RWPE2 (cell line): Measurements from ENCODE around the gene CSMD2.

Experiments
- ATAC-seq: fragments of 200-7000 bp; cut with Tn5 transposase; 3 replicates; pipeline ENCODE4 v1.9.1; 2021; ENCODE audit warnings: low read depth
- DNase-seq: peaks from one replicate; pipeline ENCODE4 v3.0.0-alpha.2; 2020; ENCODE audit warnings: low spot score
- H3K27ac ChIP-seq: fragments of 450-650 bp; 2 replicates; pipeline ENCODE4 v1.5.1; 2017; ENCODE audit warnings: mild to moderate bottlenecking; ENCODE audit not compliant: poor library complexity, severe bottlenecking
- H3K27me3 ChIP-seq: fragments of 250-450 bp; sonication (Bioruptor Pico); 2 replicates; pipeline ENCODE4 v1.5.1; 2021; ENCODE audit warnings: mild to moderate bottlenecking, moderate library complexity; ENCODE audit not compliant: insufficient read depth, poor library complexity, severe bottlenecking
- H3K36me3 ChIP-seq: fragments of 250-450 bp; sonication (Bioruptor Pico); 2 replicates; pipeline ENCODE4 v1.5.1; 2020; ENCODE audit warnings: low read depth, mild to moderate bottlenecking, moderate library complexity
- H3K4me1 ChIP-seq: fragments of 250-450 bp; sonication (Bioruptor Pico); 2 replicates; pipeline ENCODE4 v1.5.1; 2021; ENCODE audit warnings: mild to moderate bottlenecking, moderate library complexity; ENCODE audit not compliant: insufficient read depth, poor library complexity, severe bottlenecking
- H3K4me3 ChIP-seq: fragments of 250-450 bp; sonication (Bioruptor Pico); 2 replicates; pipeline ENCODE4 v1.5.1; 2021; ENCODE audit warnings: mild to moderate bottlenecking, moderate library complexity; ENCODE audit not compliant: severe bottlenecking
- H3K9me3 ChIP-seq: fragments of 250-450 bp; sonication (Bioruptor Pico); 2 replicates; pipeline ENCODE4 v1.5.1; 2021; ENCODE audit warnings: mild to moderate bottlenecking, moderate library complexity; ENCODE audit not compliant: severe bottlenecking
- TF ChIP-seq, protein P1 (sequence below): fragments of 450-650 bp; IDR thresholded peaks from one replicate; pipeline ENCODE4 v1.5.1; 2017; ENCODE audit warnings: mild to moderate bottlenecking, moderate library complexity; ENCODE audit not compliant: poor library complexity, severe bottlenecking

Gene CSMD2

DNA sequence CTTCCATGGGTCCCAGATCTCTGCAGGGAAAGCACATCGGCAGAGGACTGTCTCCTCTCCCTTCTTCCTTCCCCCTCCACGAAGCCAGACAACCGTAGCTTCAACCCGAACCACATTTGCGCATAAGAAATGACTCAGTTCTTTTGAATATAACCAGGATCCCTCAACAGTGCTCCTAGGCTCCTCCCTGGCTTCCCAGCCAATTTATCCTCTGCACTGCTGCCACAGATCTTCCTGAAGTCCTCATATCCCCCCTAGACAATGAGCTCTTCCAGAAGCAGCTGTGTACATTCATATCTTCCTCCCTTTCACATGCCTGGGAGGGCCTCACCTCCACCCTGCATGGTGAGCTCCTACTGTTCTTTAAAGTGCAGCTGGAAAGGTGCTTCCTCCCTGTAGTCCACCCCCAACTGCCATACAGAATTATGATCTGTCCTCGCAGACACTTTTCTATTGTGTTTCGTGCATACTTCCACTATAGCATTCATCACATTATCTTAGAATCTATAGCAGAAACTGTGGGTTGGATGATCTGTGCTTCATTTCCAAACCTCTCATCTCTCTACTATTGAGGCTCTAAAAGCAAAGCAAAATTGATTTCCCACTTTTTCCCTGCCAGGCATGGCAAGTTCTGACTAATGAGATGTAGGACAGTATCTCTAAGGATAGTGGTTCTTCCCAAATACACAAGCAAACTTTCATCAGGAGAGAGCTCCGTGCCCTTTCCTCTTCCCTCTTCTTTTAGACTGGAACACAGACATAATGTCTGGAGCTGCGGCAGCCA lies 480.4 kb downstream of the CSMD2 start:
- H3K36me3 ChIP-seq: no peaks in the 10 kb centered on the region
- H3K4me3 ChIP-seq: no peak overlapping the region
- no peak overlapping the region for H3K27ac ChIP-seq
- ATAC-seq: no peak
- peaks cover 25% of the 10 kb centered on the region for H3K27me3 ChIP-seq
- TF ChIP-seq, protein P1, sequence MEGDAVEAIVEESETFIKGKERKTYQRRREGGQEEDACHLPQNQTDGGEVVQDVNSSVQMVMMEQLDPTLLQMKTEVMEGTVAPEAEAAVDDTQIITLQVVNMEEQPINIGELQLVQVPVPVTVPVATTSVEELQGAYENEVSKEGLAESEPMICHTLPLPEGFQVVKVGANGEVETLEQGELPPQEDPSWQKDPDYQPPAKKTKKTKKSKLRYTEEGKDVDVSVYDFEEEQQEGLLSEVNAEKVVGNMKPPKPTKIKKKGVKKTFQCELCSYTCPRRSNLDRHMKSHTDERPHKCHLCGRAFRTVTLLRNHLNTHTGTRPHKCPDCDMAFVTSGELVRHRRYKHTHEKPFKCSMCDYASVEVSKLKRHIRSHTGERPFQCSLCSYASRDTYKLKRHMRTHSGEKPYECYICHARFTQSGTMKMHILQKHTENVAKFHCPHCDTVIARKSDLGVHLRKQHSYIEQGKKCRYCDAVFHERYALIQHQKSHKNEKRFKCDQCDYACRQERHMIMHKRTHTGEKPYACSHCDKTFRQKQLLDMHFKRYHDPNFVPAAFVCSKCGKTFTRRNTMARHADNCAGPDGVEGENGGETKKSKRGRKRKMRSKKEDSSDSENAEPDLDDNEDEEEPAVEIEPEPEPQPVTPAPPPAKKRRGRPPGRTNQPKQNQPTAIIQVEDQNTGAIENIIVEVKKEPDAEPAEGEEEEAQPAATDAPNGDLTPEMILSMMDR: no peak
- no peaks in the 10 kb centered on the region for H3K4me1 ChIP-seq
- no peaks in the 10 kb centered on the region for H3K9me3 ChIP-seq
- DNase-seq: no peak

DNA sequence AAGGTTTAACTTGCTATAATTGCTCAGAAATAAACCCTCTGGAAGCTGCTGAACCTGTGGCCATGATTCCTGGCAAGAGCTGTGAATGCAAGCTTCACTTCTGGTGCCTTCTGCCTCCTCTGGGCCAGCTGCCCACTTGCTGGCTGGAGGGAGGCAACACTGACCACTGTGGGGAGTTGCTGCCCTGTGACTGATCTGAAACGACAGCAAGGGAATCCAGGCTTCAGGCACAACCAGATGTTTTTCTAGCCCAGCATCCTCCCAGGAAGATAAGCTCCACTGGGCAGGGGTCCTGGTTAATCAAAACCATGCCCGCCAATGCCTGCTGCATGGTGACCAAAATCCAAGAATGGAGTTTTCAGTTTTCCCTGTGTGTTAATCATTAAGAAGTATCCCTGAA lies 481.1 kb downstream of the CSMD2 start:
- no peak for ATAC-seq
- TF ChIP-seq, protein P1: no peak
- no peak overlapping the region for H3K27ac ChIP-seq

DNA sequence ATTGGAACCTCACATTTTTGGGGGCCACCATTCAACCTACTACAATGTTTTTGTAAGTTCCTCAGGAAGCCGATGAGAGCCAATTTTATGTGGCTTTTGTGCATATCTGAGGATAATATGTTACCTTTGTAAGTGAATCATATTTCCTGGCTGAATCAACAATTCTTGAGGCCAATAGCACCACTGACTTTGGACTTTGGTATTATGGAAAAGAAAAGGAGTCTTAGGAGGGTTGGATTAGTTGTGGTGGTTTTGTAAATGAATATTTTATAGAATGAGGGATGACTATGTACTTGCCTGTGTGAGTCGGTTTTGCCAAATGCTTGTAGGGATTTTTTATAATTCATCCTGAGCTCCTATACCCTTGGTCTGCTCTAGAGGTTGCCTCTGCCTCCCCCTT lies 482.7 kb downstream of the CSMD2 start:
- H3K9me3 ChIP-seq: no peaks in the 10 kb centered on the region
- H3K36me3 ChIP-seq: no peaks in the 10 kb centered on the region
- H3K27me3 ChIP-seq: peaks cover 19% of the 10 kb centered on the region
- H3K4me1 ChIP-seq: no peaks in the 10 kb centered on the region
- DNase-seq (no peak), ATAC-seq (no peak)
- H3K4me3 ChIP-seq: no peak overlapping the region
- TF ChIP-seq, protein P1: no peak
- no peak overlapping the region for H3K27ac ChIP-seq

More for the DNA sequence above, 481.1 kb downstream of the CSMD2 start:
- Histone ChIP-seq H3K36me3 (no peaks in the 10 kb centered on the region), H3K27me3 (peaks cover 25% of the 10 kb centered on the region), H3K4me3 (no peak overlapping the region), H3K9me3 (no peaks in the 10 kb centered on the region), H3K4me1 (no peaks in the 10 kb centered on the region)
- no peak for DNase-seq

DNA sequence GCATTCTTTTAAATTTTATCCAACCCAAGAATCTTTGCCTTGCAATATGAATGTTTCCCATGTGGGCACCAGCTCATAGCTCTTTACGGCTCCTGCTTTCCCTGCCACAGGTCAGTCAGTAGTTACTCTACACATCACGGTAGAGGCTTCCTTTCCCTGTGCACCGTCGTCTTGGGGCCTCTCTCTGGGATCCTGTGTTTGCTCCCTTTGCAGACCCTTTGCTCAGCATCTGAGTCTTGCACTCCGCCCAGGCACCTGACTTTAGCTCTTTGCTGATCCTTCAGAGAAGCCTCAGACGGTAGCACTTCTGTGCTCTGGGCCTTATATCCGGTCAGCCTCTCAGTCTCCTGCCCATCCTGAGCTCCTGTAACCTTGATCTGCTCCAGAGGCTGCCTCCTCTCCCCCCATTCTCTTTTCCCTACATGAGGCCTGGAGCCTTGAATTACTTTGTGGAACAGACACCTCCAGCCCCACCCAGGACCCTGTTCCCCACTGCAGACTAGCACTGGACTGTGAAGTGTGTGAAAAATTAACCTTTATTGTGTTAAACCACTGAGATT lies 484.7 kb downstream of the CSMD2 start:
- Histone ChIP-seq H3K4me1 (no peaks in the 10 kb centered on the region), H3K36me3 (no peaks in the 10 kb centered on the region), H3K27me3 (peaks cover 15% of the 10 kb centered on the region), H3K27ac (no peak overlapping the region), H3K4me3 (no peak overlapping the region), H3K9me3 (no peaks in the 10 kb centered on the region)
- TF ChIP-seq, protein P1: no peak
- DNase-seq: no peak
- ATAC-seq: no peak

DNA sequence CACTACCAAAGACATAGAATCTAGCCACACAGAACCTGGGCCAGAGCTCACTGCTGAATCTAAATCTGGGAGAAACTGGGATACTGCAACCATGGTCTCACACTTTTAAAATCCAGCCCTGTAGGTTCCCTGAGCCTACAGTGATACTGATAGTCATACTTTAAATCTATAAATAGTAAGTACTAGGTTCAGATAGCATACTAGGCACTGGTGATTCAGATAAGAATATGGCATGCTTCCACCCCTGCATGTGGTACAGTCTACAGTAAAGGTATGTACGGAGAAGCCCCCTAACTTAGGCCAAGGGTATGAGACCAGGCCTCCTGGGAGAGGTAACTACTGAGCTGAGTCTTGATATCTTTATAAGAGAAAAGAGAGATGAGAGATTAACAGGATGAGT lies 494.5 kb downstream of the CSMD2 start:
- H3K36me3 ChIP-seq: no peaks in the 10 kb centered on the region
- H3K27ac ChIP-seq: no peak overlapping the region
- H3K4me1 ChIP-seq: no peaks in the 10 kb centered on the region
- TF ChIP-seq, protein P1: no peak
- H3K9me3 ChIP-seq: no peaks in the 10 kb centered on the region
- DNase-seq (no peak), ATAC-seq (no peak)
- no peak overlapping the region for H3K4me3 ChIP-seq
- peaks cover 10% of the 10 kb centered on the region for H3K27me3 ChIP-seq
